ENCODE measurements around the gene WDR38.

Gene WDR38

GRCh38 chr9:124882231-124882630, 29.0 kb downstream of the WDR38 start:
- DNase-seq (ENCODE audit: low spot score) = no peak

GRCh38 chr9:124884376-124884775, 31.1 kb downstream of the WDR38 start:
- no peak for DNase-seq (ENCODE audit: low spot score)

- DNase-seq (ENCODE audit: low spot score) = no peak
Measured at GRCh38 chr9:124885551-124885950, 32.3 kb downstream of the WDR38 start.

GRCh38 chr9:124886461-124886860, 33.2 kb downstream of the WDR38 start:
- no peak for DNase-seq (ENCODE audit: low spot score)

- no peak for DNase-seq (ENCODE audit: low spot score)
Measured at GRCh38 chr9:124886866-124887492, 33.7 kb downstream of the WDR38 start.

- DNase-seq (ENCODE audit: low spot score) = no peak
Measured at GRCh38 chr9:124887832-124888231, 34.6 kb downstream of the WDR38 start.

- DNase-seq (ENCODE audit: low spot score) = no peak
Measured at GRCh38 chr9:124889006-124889405, 35.7 kb downstream of the WDR38 start.

GRCh38 chr9:124890179-124890578, 36.9 kb downstream of the WDR38 start:
- no peak for DNase-seq (ENCODE audit: low spot score)

- DNase-seq (ENCODE audit: low spot score) = no peak
Measured at GRCh38 chr9:124894035-124894740, 40.9 kb downstream of the WDR38 start.

- DNase-seq (ENCODE audit: low spot score) = peak; percentile 54
Measured at GRCh38 chr9:124894741-124895170, 41.5 kb downstream of the WDR38 start.

GRCh38 chr9:124897570-124898460, 44.6 kb downstream of the WDR38 start:
- DNase-seq (ENCODE audit: low spot score) = no peak

GRCh38 chr9:124899845-124900244, 46.6 kb downstream of the WDR38 start:
- no peak for DNase-seq (ENCODE audit: low spot score)

GRCh38 chr9:124906966-124907365, 53.7 kb downstream of the WDR38 start:
- no peak for DNase-seq (ENCODE audit: low spot score)

Measured in globus pallidus (tissue), 1 donor.